ENCODE results near the gene TRIP4. TPM values are rescaled to one million over a fixed set of nuclear protein-coding genes. Genes with fewer than 3 reads are reported as not detected.

Gene TRIP4
- total RNA-seq, 1 experiment from 2014 or later = 18.1 TPM

GRCh38 chr15:64472161-64472560 is 84.5 kb downstream of the TRIP4 start:
- BruUV-seq (replicated peaks) = no TSS peak

GRCh38 chr15:64474846-64475245 is 87.2 kb downstream of the TRIP4 start:
- Histone ChIP-seq H3K36me3 (ENCODE audit: low read depth) (no peaks in the 10 kb centered on the region), H3K4me1 (replicated peaks; ENCODE audit: insufficient read depth) (no peaks in the 10 kb centered on the region), H4K20me1 (ENCODE audit: insufficient read depth) (no peaks in the 10 kb centered on the region), H3K4me3 (no peak overlapping the region), H3K27ac (no peak overlapping the region), H3F3A (ENCODE audit: insufficient read depth, low read depth) (no peaks in the 10 kb centered on the region), H3K79me2 (ENCODE audit: low read depth) (no peaks in the 10 kb centered on the region), H3K9me3 (ENCODE audit: insufficient read depth, low read depth) (no peaks in the 10 kb centered on the region), H3K4me2 (no peak overlapping the region), H3K27me3 (ENCODE audit: insufficient read depth, low read depth) (no peaks in the 10 kb centered on the region), H2AFZ (no peak overlapping the region), H3K9me2 (ENCODE audit: insufficient read depth) (no peaks in the 10 kb centered on the region)
- ChIA-PET POLR2A (ENCODE audit: unreplicated experiment) (no interaction called here), CTCF (interaction anchor here (0.6 kb wide), 1 partner anchor 1008 kb away, joined by 6 read pairs; no protein-coding TSS in a partner anchor)
- no peak for DNase-seq
- no peak for TF ChIP-seq CTCF (conservative IDR thresholded peaks at IDR 0.05)
- TF ChIP-seq EZH2 (IDR thresholded peaks at IDR 0.05; ENCODE audit: low read depth) = no peak
- BruUV-seq (replicated peaks) = no TSS peak
- intact Hi-C loops (cut with micrococcal nuclease; ENCODE audit: unreplicated experiment) = no loop called here

More at GRCh38 chr15:64472161-64472560, 84.5 kb downstream of the TRIP4 start:
- intact Hi-C loops (cut with micrococcal nuclease; ENCODE audit: unreplicated experiment) = no loop called here
- Histone ChIP-seq H3K9me2 (ENCODE audit: insufficient read depth) (no peaks in the 10 kb centered on the region), H2AFZ (no peak overlapping the region), H4K20me1 (ENCODE audit: insufficient read depth) (no peaks in the 10 kb centered on the region), H3K36me3 (ENCODE audit: low read depth) (no peaks in the 10 kb centered on the region), H3K79me2 (ENCODE audit: low read depth) (peaks cover 4% of the 10 kb centered on the region), H3K9me3 (ENCODE audit: insufficient read depth, low read depth) (no peaks in the 10 kb centered on the region), H3K27me3 (ENCODE audit: insufficient read depth, low read depth) (no peaks in the 10 kb centered on the region), H3K4me1 (replicated peaks; ENCODE audit: insufficient read depth) (no peaks in the 10 kb centered on the region), H3K27ac (no peak overlapping the region), H3F3A (ENCODE audit: insufficient read depth, low read depth) (no peaks in the 10 kb centered on the region), H3K4me3 (no peak overlapping the region), H3K4me2 (no peak overlapping the region)
- POLR2A ChIA-PET (ENCODE audit: unreplicated experiment) = no interaction called here
- CTCF ChIA-PET = no interaction called here
- DNase-seq = no peak
- TF ChIP-seq EZH2 (IDR thresholded peaks at IDR 0.05; ENCODE audit: low read depth) = no peak
- TF ChIP-seq CTCF (conservative IDR thresholded peaks at IDR 0.05) = no peak

- no TSS peak for BruUV-seq (replicated peaks)
- Histone ChIP-seq H3K9me2 (ENCODE audit: insufficient read depth) (no peaks in the 10 kb centered on the region), H3K79me2 (ENCODE audit: low read depth) (no peaks in the 10 kb centered on the region), H3K4me1 (replicated peaks; ENCODE audit: insufficient read depth) (no peaks in the 10 kb centered on the region), H3K4me3 (no peak overlapping the region), H3K9me3 (ENCODE audit: insufficient read depth, low read depth) (no peaks in the 10 kb centered on the region), H4K20me1 (ENCODE audit: insufficient read depth) (no peaks in the 10 kb centered on the region), H3K4me2 (no peak overlapping the region), H3K27ac (no peak overlapping the region), H2AFZ (no peak overlapping the region), H3K27me3 (ENCODE audit: insufficient read depth, low read depth) (no peaks in the 10 kb centered on the region), H3K36me3 (ENCODE audit: low read depth) (no peaks in the 10 kb centered on the region), H3F3A (ENCODE audit: insufficient read depth, low read depth) (no peaks in the 10 kb centered on the region)
- CTCF ChIA-PET = no interaction called here
- no peak for DNase-seq
- intact Hi-C loops (cut with micrococcal nuclease; ENCODE audit: unreplicated experiment) = no loop called here
- TF ChIP-seq EZH2 (IDR thresholded peaks at IDR 0.05; ENCODE audit: low read depth) (no peak), CTCF (conservative IDR thresholded peaks at IDR 0.05) (no peak)
- POLR2A ChIA-PET (ENCODE audit: unreplicated experiment) = interaction anchor here (0.6 kb wide), 1 partner anchor 313 kb away, joined by 3 read pairs; no protein-coding TSS in a partner anchor
These were observed 88.9 kb downstream of the TRIP4 start for GRCh38 chr15:64476550-64476949.
